HL-60 (cell line): ENCODE data around the gene CERT1.

ENCODE experiments used
- GABPA ChIP-seq: IDR thresholded peaks from 2 replicates; pipeline ENCODE4 v1.6.1; 2012; ENCODE audit warnings: low read depth
- POLR2AphosphoS5 ChIP-seq: IDR thresholded peaks from 2 replicates; pipeline ENCODE4 v1.6.1; 2012; ENCODE audit warnings: low read depth
- SPI1 ChIP-seq: IDR thresholded peaks from 2 replicates; pipeline ENCODE4 v1.6.1; 2012; ENCODE audit warnings: low read depth, mild to moderate bottlenecking, borderline replicate concordance
- TF ChIP-seq, protein P1 (sequence below): IDR thresholded peaks from one replicate; pipeline ENCODE4 v1.5.1; 2011; ENCODE audit warnings: low read length, control low read depth, inconsistent platforms; ENCODE audit not compliant: insufficient read depth

DNA sequence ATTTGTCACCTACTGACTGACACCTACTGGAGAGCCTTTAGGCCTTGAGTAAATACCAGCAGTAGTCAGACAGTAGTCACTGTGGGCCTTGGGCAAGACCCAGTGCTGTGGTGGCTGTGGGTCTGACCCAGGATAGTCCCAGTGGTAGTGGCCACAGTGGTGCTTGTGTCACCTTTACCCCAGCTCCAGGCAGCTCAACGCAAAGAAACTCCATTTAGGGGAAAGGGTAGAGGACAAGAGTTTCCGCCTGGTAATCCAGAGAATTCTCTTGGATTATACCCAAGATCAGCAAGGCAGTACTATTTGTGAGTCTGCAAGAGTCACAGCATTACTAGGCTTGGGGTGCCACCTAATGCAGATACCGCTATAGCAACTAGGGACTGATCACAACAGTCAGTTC lies 28.9 kb downstream of the CERT1 start:
- TF ChIP-seq, protein P1, sequence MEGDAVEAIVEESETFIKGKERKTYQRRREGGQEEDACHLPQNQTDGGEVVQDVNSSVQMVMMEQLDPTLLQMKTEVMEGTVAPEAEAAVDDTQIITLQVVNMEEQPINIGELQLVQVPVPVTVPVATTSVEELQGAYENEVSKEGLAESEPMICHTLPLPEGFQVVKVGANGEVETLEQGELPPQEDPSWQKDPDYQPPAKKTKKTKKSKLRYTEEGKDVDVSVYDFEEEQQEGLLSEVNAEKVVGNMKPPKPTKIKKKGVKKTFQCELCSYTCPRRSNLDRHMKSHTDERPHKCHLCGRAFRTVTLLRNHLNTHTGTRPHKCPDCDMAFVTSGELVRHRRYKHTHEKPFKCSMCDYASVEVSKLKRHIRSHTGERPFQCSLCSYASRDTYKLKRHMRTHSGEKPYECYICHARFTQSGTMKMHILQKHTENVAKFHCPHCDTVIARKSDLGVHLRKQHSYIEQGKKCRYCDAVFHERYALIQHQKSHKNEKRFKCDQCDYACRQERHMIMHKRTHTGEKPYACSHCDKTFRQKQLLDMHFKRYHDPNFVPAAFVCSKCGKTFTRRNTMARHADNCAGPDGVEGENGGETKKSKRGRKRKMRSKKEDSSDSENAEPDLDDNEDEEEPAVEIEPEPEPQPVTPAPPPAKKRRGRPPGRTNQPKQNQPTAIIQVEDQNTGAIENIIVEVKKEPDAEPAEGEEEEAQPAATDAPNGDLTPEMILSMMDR = no peak
- TF ChIP-seq POLR2AphosphoS5 (no peak), GABPA (no peak), SPI1 (no peak)
